GM12801 (cell line): Measurements from ENCODE around the gene CAMKMT.

Source experiments
- TF ChIP-seq, protein P1 (sequence below): IDR thresholded peaks from one replicate; pipeline ENCODE4 v1.5.1; 2011; ENCODE audit warnings: control low read depth; ENCODE audit not compliant: insufficient read length; ENCODE audit errors: extremely low read depth

The CAMKMT gene

DNA sequence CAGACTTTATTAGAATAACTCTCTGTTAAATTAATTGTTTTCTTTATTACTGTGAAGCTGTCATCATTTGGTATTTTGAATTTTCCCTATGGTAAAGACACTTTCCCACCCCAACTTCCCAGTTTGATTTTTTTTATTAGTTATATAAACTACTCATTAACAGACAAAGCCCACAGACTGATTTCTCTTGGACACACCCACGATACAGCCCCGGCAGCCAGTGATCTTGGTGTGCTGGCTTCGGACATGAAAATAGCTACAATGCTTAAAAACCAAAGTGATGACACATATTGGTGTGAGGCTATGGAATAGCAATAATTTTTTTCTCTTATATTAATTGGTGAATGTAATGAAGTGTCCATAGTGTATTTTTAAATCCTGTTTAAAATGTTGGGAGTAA lies 354.4 kb downstream of the CAMKMT start:
- TF ChIP-seq, protein P1, sequence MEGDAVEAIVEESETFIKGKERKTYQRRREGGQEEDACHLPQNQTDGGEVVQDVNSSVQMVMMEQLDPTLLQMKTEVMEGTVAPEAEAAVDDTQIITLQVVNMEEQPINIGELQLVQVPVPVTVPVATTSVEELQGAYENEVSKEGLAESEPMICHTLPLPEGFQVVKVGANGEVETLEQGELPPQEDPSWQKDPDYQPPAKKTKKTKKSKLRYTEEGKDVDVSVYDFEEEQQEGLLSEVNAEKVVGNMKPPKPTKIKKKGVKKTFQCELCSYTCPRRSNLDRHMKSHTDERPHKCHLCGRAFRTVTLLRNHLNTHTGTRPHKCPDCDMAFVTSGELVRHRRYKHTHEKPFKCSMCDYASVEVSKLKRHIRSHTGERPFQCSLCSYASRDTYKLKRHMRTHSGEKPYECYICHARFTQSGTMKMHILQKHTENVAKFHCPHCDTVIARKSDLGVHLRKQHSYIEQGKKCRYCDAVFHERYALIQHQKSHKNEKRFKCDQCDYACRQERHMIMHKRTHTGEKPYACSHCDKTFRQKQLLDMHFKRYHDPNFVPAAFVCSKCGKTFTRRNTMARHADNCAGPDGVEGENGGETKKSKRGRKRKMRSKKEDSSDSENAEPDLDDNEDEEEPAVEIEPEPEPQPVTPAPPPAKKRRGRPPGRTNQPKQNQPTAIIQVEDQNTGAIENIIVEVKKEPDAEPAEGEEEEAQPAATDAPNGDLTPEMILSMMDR: no peak

DNA sequence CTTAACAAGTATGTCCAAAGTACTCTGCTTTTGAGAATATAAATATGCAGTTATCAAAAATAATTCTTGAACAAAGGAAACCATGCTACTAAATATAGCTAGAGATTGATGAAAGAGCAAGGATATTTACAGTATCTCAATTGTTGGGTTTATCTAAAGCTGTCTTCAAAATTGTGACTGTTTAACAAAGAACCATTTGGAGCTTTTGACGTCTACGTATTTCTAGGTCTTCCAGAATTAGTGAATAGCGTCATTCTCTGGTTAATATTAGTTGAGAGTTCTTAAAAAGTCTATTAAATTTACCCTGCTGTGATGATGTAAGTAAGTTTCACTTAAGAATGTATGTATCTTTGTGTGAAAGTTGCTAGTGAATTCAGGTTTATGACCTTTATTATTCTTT lies 356.7 kb downstream of the CAMKMT start:
- TF ChIP-seq, protein P1: no peak

DNA sequence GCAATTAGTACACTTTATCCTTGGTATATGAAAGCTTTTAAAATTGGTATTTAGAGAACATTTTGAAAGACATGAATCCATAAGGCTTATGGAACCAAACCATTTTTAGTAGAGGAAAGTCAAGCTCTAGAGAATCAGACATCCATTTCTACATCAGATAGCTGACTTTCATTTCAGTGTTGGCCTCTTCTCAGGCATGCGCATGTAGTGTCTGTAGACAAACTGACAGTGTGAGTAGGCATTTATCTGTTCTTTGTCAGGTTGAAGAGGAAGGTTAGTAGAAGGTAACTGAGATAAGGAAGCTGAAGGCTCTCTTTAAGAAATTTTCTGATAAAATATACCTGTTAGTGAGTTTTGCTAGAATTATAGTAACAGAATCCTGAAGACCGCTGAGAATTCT lies 357.8 kb downstream of the CAMKMT start:
- TF ChIP-seq, protein P1: no peak

GRCh38 chr2:44722026-44722625 lies 360.4 kb downstream of the CAMKMT start:
- TF ChIP-seq, protein P1: no peak

DNA sequence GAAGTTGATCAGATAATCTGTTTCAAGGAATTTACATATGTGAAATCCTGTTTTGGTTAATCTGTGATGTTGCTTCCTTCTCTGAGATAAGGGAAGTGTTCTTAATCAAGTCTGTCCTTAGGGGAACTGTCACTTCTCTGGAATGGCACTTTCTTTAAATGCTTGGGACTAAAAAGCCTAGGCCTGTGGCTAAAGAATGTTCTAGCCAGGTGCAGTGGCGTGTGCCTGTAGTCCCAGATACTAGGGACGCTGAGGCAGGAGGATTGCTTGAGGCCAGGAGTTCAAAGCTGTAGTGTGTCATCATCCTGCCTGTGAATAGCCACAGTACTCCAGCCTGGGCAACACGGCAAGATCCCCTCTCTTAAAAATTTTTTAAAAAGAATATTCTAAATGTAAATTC lies 362.2 kb downstream of the CAMKMT start:
- TF ChIP-seq, protein P1: no peak

GRCh38 chr2:44730593-44730992 lies 368.8 kb downstream of the CAMKMT start:
- TF ChIP-seq, protein P1: no peak

DNA sequence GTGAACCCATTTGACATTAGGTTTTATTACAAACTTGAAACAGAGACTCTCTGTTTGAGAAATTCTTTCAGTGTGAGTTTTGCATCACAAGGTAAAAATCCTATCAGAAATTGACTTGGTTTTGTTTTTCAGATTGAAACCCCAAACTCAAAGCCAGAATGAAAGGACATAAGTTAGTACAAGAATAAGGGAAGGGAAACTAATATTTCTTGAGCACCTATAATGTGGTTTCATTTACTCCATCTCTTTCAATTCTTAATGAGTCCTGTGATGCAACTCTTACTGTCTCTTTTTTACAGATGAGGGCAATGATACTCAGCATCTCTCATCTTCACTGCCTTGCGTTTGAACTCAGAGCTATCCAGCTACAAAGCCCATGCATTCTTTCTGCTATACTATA lies 369.8 kb downstream of the CAMKMT start:
- TF ChIP-seq, protein P1: no peak
